ENCODE results near the gene APOC4.

APOC4 gene

DNA sequence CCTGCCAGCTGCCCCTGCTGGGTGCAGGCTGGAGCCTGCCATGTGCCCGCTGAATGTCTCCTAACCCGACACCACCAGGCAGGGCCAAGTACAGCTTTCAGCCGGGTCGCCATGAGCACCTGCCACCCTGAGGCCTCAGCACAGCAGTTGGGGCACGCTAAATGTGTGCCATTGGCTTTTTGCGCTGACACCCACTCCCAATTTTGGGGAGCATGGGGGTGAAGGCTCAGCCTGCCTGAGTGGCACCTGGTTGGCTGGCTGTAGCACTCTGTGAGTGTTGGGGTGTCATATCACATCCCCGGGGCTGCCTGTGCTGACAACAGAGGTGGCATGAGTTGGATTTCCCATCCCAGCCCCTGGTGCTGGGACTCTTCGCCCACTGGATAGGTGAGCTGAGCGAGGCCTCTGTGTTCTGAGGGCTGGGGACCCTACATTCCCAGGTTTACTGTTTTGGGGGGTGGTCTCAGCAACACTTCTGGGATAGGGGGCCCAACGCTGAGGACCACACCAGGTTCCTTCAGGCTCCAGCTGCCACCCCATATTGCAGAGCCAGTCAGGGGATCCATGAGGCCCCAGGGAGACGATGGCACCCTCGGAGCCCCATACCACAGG, 52.0 kb downstream of the APOC4 start:
- H3K27ac Mint-ChIP-seq (ENCODE audit: low read depth) = no peak overlapping the region
- H3K36me3 Mint-ChIP-seq (ENCODE audit: insufficient read depth) = peaks cover 13% of the 10 kb centered on the region
- no peaks in the 10 kb centered on the region for H3K9me3 Mint-ChIP-seq
- H3K27me3 Mint-ChIP-seq = no peaks in the 10 kb centered on the region
- H3K4me3 Mint-ChIP-seq = no peak overlapping the region
- H3K4me1 Mint-ChIP-seq = peaks cover 7% of the 10 kb centered on the region
- ATAC-seq (replicated peaks; ENCODE audit: extremely low read depth, poor library complexity, severe bottlenecking) = no peak
- no peak for DNase-seq (ENCODE audit: low spot score in 2 of 2)
